ENCODE results near the gene HENMT1. TPM values are rescaled to one million over a fixed set of nuclear protein-coding genes. Genes with fewer than 3 reads are reported as not detected.
A peak's percentile ranks its signal among the peaks of the same experiment; 100 is the strongest.
"Not testable (repeated sequence)": the region's sequence is repeated elsewhere in the genome, so short reads cannot be mapped to it uniquely, and the experiment has no call there.

The HENMT1 gene
- total RNA-seq, 2 donors from 2014 or later = 3.4 to 7.9 TPM

GRCh38 chr1:108685529-108685928 is 24.6 kb upstream of the HENMT1 start:
- no peaks in the 10 kb centered on the region for H3K4me1 ChIP-seq (ENCODE audit: control insufficient read depth in 1 of 2, low read depth in 2 of 2)
- no peaks in the 10 kb centered on the region for H3K9me3 ChIP-seq
- no peaks in the 10 kb centered on the region for H3K27me3 ChIP-seq (replicated peaks; ENCODE audit: insufficient read depth)
- DNase-seq (ENCODE audit: low spot score) (no peak), ATAC-seq (ENCODE audit: insufficient number of reproducible peaks, low FRiP score, low read depth) (no peak)
- no peak for TF ChIP-seq CTCF (IDR thresholded peaks at IDR 0.05)
- no peaks in the 10 kb centered on the region for H3K36me3 ChIP-seq
- H3K27ac ChIP-seq = no peak overlapping the region
- H3K4me3 ChIP-seq = no peak overlapping the region

GRCh38 chr1:108681701-108682100 is 20.8 kb upstream of the HENMT1 start:
- not testable (repeated sequence) for ATAC-seq (ENCODE audit: insufficient number of reproducible peaks, low FRiP score, low read depth); H3K27me3 ChIP-seq (replicated peaks; ENCODE audit: insufficient read depth); DNase-seq (ENCODE audit: low spot score); H3K27ac ChIP-seq; H3K4me1 ChIP-seq (ENCODE audit: control insufficient read depth in 1 of 2, low read depth in 2 of 2); H3K36me3 ChIP-seq; H3K9me3 ChIP-seq; H3K4me3 ChIP-seq

- H3K27me3 ChIP-seq (replicated peaks; ENCODE audit: insufficient read depth) = no peaks in the 10 kb centered on the region
- H3K27ac ChIP-seq = no peak overlapping the region
- H3K36me3 ChIP-seq = no peaks in the 10 kb centered on the region
- peak overlapping the region; percentile 53 for H3K4me3 ChIP-seq
- no peaks in the 10 kb centered on the region for H3K9me3 ChIP-seq
- H3K4me1 ChIP-seq (ENCODE audit: control insufficient read depth in 1 of 2, low read depth in 2 of 2) = no peaks in the 10 kb centered on the region
- TF ChIP-seq CTCF (IDR thresholded peaks at IDR 0.05) = no peak
- ATAC-seq (ENCODE audit: insufficient number of reproducible peaks, low FRiP score, low read depth) (no peak), DNase-seq (ENCODE audit: low spot score) (no peak)
These were observed 18.8 kb upstream of the HENMT1 start for GRCh38 chr1:108679586-108680213.

GRCh38 chr1:108678706-108679105 is 17.8 kb upstream of the HENMT1 start:
- TF ChIP-seq CTCF (IDR thresholded peaks at IDR 0.05) = no peak
- DNase-seq (ENCODE audit: low spot score) = no peak
- no peak overlapping the region for H3K4me3 ChIP-seq
- no peaks in the 10 kb centered on the region for H3K4me1 ChIP-seq (ENCODE audit: control insufficient read depth in 1 of 2, low read depth in 2 of 2)
- no peaks in the 10 kb centered on the region for H3K27me3 ChIP-seq (replicated peaks; ENCODE audit: insufficient read depth)
- ATAC-seq (ENCODE audit: insufficient number of reproducible peaks, low FRiP score, low read depth) = no peak
- no peak overlapping the region for H3K27ac ChIP-seq
- no peaks in the 10 kb centered on the region for H3K36me3 ChIP-seq
- no peaks in the 10 kb centered on the region for H3K9me3 ChIP-seq

GRCh38 chr1:108671143-108671542 is 10.2 kb upstream of the HENMT1 start:
- Histone ChIP-seq H3K9me3 (no peaks in the 10 kb centered on the region), H3K4me3 (no peak overlapping the region), H3K27me3 (replicated peaks; ENCODE audit: insufficient read depth) (no peaks in the 10 kb centered on the region), H3K4me1 (ENCODE audit: control insufficient read depth in 1 of 2, low read depth in 2 of 2) (no peaks in the 10 kb centered on the region), H3K27ac (no peak overlapping the region), H3K36me3 (no peaks in the 10 kb centered on the region)
- TF ChIP-seq CTCF (IDR thresholded peaks at IDR 0.05) = no peak
- no peak for ATAC-seq (ENCODE audit: insufficient number of reproducible peaks, low FRiP score, low read depth)
- no peak for DNase-seq (ENCODE audit: low spot score)
